Esophagus squamous epithelium (tissue), 4 donors: ENCODE measurements around the gene RIPK4.

Source experiments
- CTCF ChIP-seq, 6 experiments: fragments of 450-650 bp in 4 of 6; fragments of 200-600 bp in 2 of 6; sonication (generic) in 2 of 6; IDR thresholded peaks; one replicate each; pipeline ENCODE4 v1.5.1; 2016 to 2019; ENCODE audit warnings: antibody characterized with exemption in 6 of 6, mild to moderate bottlenecking in 4 of 6, moderate library complexity in 4 of 6
- POLR2A ChIP-seq, 4 donors: fragments of 450-650 bp; IDR thresholded peaks; one replicate each; pipeline ENCODE4 v1.6.1; 2017; ENCODE audit warnings: antibody characterized with exemption in 4 of 4, mild to moderate bottlenecking in 4 of 4, moderate library complexity in 3 of 4

- TF ChIP-seq CTCF (IDR thresholded peaks at IDR 0.05), result no peak
- TF ChIP-seq POLR2A (IDR thresholded peaks at IDR 0.05), result no peak
Observed at GRCh38 chr21:41772351-41773080, 5.7 kb upstream of the RIPK4 start.
